ENCODE results near the gene MPZ. TPM values are rescaled to one million over a fixed set of nuclear protein-coding genes. Genes with fewer than 3 reads are reported as not detected.

Gene MPZ
- total and polyA plus RNA-seq, 9 of the 15 experiments (the other 6 are each of a cell fraction or from before 2014, with no cell fraction given) = 0.22 to 16.6 (median 10.9) TPM

GRCh38 chr1:161307230-161307768, 2.5 kb downstream of the MPZ start (continued):
- TF ChIP-seq ZBTB40 (IDR thresholded peaks at IDR 0.05) (peak; percentile 27; the same call in 1 of the 2 replicates), ZBTB40 (CRISPR knock-in tag; IDR thresholded peaks at IDR 0.05) (no peak), MAFF (IDR thresholded peaks at IDR 0.05; ENCODE audit: low read length) (peak; percentile 86), RFX5 (IDR thresholded peaks at IDR 0.05; ENCODE audit: low read depth, low read length) (no peak), ZEB2 (IDR thresholded peaks at IDR 0.05) (0 out of 2 replicates have a peak, but pooled peaks have one; percentile 31), GABPB1 (CRISPR knock-in tag; IDR thresholded peaks at IDR 0.05) (peak; percentile 43; the same call in 1 of the 2 replicates), SP2 (IDR thresholded peaks at IDR 0.05; ENCODE audit: extremely low read depth, low read depth, low read length, poor library complexity, severe bottlenecking) (no peak), MECOM (CRISPR knock-in tag; IDR thresholded peaks at IDR 0.05) (peak; percentile 23; the same call in 1 of the 2 replicates), DMBX1 (CRISPR knock-in tag; IDR thresholded peaks at IDR 0.05; ENCODE audit: borderline replicate concordance) (peak; percentile 46; the same call in 1 of the 2 replicates), CBX8 (IDR thresholded peaks at IDR 0.05; ENCODE audit: borderline replicate concordance, extremely low read depth, low read depth, low read length, poor library complexity, severe bottlenecking) (no peak), ZNF232 (CRISPR knock-in tag; IDR thresholded peaks at IDR 0.05) (no peak), ZFP30 (CRISPR knock-in tag; IDR thresholded peaks at IDR 0.05; ENCODE audit: borderline replicate concordance) (no peak), FOXK2 (conservative IDR thresholded peaks at IDR 0.05 in 1 of 2, IDR thresholded peaks at IDR 0.05 in 1 of 2; ENCODE audit: low read depth in 2 of 2) (peak in 1 of 2 experiments; percentile 21; a peak in 2 of 4 replicates), NFRKB (IDR thresholded peaks at IDR 0.05; ENCODE audit: low read depth) (peak; percentile 31; the same call in 1 of the 2 replicates), CXXC5 (CRISPR knock-in tag; IDR thresholded peaks at IDR 0.05) (peak; percentile 37), TBP (optimal IDR thresholded peaks at IDR 0.05; ENCODE audit: low read depth, low read length) (peak; percentile 48), DPF2 (IDR thresholded peaks at IDR 0.05) (peak; percentile 75), TAF7 (tag; IDR thresholded peaks at IDR 0.05) (no peak), SMARCA4 (IDR thresholded peaks at IDR 0.05) (peak; percentile 60; the same call in 1 of the 2 replicates), NFE2 (IDR thresholded peaks at IDR 0.05; ENCODE audit: low read depth) (peak; percentile 96), TSC22D4 (tag; IDR thresholded peaks at IDR 0.05) (no peak), ZNF140 (CRISPR knock-in tag; IDR thresholded peaks at IDR 0.05) (no peak)
